ENCODE measurements around the gene CA9. TPM values are rescaled to one million over a fixed set of nuclear protein-coding genes. Genes with fewer than 3 reads are reported as not detected.

Gene CA9
- total RNA-seq (2014; rRNA removed; shearing (Covaris generic)): 23.5 and 29.2 TPM in 2 replicates

GRCh38 chr9:35673132-35674024, at the start of gene CA9:
CA9 (plus strand) TSS chr9:35673928; CDS start chr9:35673960, 32 bp downstream.

GRCh38 chr9:35650341-35651158, 23.2 kb upstream of the CA9 start, which contains the start of gene SIT1:
SIT1 (minus strand) TSS chr9:35650931; CDS start chr9:35650853, 78 bp downstream.

DNA sequence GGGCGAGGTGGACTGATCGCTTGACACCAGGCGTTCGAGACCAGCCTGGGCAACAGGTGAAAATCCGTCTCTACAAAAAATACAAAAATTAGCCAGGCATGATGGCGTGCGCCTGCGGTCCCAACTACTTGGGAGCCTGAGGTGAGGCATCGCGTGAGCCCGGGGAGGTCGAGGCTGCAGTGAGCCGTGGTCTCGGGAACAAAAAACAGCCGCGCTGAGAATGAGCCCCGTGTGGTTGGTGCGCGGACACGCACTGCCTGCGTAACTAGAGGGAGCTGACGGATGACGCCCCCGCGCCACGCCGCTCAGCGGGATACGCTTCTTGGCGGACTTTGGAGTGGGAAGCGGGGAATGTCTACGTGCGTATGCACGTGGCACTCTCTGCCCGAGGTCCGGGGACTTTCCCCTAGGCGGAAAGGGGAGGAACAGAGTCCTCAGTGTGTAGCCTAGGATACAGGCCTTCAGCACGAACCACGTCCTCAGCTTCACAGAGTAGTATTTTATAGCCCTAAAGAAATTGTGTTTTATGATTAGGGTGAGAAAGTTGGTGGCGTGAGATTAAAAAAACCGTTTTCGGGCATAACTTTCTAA, 16.1 kb upstream of the CA9 start, which contains the start of gene RMRP:
RMRP (minus strand) TSS at position 474 of the 591 bp plus-strand sequence.

DNA sequence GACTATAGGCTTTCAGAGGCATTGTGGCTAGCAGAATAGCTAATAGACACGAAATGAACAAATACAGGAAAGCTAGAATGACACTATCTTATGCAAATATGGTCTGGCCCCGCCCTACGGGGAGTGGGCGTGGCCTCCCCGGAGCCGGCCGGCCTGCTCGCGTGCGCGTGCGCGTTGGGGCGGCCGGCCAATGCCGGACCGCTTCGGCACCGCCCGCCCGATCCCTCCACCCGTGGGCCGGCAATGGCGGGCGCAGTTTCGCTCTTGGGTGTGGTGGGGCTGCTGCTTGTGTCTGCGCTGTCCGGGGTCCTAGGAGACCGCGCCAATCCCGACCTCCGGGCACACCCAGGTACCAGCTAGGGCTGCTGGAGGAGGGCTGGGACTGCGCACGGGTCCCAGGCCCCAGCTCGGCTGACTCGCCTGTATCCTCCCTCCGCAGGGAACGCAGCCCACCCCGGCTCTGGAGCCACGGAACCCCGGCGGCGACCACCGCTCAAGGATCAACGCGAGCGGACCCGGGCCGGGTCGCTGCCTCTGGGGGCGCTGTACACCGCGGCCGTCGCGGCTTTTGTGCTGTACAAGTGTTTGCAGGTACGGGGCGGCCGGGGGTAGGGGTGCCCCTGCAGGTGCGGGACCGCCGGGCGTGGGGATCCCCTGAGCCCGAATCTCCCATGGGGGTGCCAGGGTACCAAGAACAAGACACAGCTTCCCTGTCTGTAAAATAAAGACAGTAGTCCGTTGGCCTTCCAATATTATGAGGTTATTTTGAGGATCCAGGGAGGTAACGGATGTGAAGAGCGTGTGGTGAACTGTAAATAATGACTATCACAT, 15.4 kb upstream of the CA9 start, which contains the start of gene CCDC107:
CCDC107 (plus strand) TSS at position 156 of the 831 bp plus-strand sequence; CDS start at position 244, 88 bp downstream.

DNA sequence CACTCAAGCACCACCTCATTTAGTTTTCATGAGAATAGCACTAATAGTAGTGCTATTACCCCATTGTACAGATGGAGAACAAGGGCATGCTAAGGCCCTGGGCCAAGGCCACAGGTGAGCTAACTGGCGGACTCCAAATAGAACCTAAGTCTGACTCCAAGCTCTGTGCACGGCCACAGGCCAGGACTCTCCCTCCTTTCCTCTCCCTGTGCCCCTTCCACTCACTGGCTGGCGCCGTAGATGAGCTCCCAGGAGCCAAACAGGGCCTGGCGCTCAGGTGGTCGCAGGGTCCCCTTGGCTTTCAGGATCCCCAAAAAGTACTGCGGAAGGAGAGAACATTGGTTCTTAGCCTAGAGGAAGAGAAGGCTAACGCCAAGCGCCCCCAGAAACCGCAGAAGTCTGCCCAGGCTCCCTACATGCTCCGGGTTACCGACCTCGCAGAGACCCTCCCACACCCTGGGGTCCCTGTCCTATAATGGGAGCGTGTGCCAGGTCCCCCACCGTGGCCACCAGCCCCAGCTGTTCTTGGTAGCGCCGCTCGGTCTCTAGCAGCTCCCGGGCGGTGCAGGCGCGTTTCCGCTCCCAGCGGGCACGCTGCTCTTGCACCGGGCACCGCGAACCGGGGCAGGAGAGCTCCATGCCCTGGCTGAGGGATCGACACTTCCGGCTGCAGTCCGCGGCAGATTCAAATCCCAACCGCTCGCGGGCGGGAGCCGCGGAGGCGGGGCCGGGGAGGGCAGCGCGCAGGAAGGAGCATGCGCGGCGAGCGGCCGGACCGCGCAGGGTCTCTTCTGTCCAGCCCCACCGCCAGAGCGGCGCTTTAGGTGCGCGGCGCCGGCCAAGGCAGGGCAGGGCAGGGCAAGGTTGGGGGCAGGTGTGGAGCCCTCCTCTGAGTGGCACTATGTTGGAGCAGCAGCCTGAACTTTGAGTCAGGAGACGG, 8.9 kb upstream of the CA9 start, which contains the start of gene ARHGEF39:
ARHGEF39 (minus strand) TSS at position 665 of the 940 bp plus-strand sequence; CDS start at position 639, 26 bp downstream.

DNA sequence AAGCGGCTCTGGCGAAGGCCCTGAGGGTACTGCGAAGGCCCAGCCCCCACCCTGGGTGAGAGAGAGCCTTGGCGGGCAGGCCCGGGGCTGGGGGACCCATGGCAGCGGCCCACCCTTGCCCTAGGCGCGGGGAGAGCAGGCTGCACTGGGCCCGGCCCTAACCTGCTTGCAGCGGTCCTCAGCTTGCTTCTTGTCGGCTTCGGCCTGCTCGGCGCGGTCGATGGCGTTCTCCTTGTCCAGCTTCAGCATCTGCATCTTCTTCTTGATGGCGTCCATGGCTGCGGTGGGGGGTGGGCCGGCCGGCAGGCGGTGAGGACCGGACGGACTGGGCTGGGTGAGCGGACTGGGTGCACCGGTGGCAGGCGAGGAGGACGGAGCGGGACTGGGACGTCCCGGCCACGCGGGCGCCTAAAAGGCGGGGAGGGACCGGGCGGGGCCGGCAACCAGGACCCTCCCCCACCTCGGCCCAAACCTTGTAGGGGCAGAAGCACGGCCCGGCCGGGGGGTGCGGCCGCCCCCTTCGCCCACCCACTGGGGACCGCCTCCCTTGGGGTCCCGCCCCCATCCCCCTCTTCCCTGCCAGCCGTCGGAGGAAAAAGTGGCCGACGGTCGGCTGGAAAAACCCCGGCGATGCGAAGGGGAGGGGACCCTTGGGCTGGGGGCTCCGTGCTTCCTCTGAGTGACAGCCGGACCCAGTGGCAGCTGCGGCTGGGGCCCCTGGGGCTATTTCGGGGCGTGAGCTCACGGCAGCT, 16.0 kb downstream of the CA9 start, which contains the start of gene TPM2:
TPM2 (minus strand) TSS at position 384 of the 752 bp plus-strand sequence; CDS start at position 276, 108 bp downstream.

Small RNA genes within 50 kb of the gene (small RNA-seq; reads per million reads assigned to genes)
- gene RMRP (not detected), gene RN7SL22P (not detected)

Other genes with a start within 250 kb of the CA9 start
- gene RUSC2, start 183.8 kb upstream of the CA9 start, total RNA-seq (2014; rRNA removed; shearing (Covaris generic)): 17.2 and 18.5 TPM in 2 replicates
- gene TESK1, start 68.7 kb upstream of the CA9 start, total RNA-seq (2014; rRNA removed; shearing (Covaris generic)): 8.5 and 8.9 TPM in 2 replicates
- 1.3 TPM in 1 of 2 replicates, not detected in the other for gene CD72, start 55.5 kb upstream of the CA9 start, total RNA-seq (2014; rRNA removed; shearing (Covaris generic))
- gene SIT1, start 23.0 kb upstream of the CA9 start, total RNA-seq (2014; rRNA removed; shearing (Covaris generic)): not detected in 2 replicates
- 24,429 and 35,489 TPM in 2 replicates for gene RMRP, start 15.9 kb upstream of the CA9 start, total RNA-seq (2014; rRNA removed; shearing (Covaris generic))
- 10.5 and 14.1 TPM in 2 replicates for gene CCDC107, start 15.6 kb upstream of the CA9 start, total RNA-seq (2014; rRNA removed; shearing (Covaris generic))
- gene ARHGEF39, start 8.7 kb upstream of the CA9 start, total RNA-seq (2014; rRNA removed; shearing (Covaris generic)): 5.9 and 6.6 TPM in 2 replicates
- 435 and 454 TPM in 2 replicates for gene TPM2, start 16.0 kb downstream of the CA9 start, total RNA-seq (2014; rRNA removed; shearing (Covaris generic))
- 168 and 176 TPM in 2 replicates for gene TLN1, start 58.3 kb downstream of the CA9 start, total RNA-seq (2014; rRNA removed; shearing (Covaris generic))
- 37.5 and 41.9 TPM in 2 replicates for gene CREB3, start 58.7 kb downstream of the CA9 start, total RNA-seq (2014; rRNA removed; shearing (Covaris generic))
- gene GBA2, start 75.3 kb downstream of the CA9 start, total RNA-seq (2014; rRNA removed; shearing (Covaris generic)): 49.6 and 50.5 TPM in 2 replicates
- 20.3 and 20.9 TPM in 2 replicates for gene RGP1, start 75.4 kb downstream of the CA9 start, total RNA-seq (2014; rRNA removed; shearing (Covaris generic))
- gene MSMP, start 80.3 kb downstream of the CA9 start, total RNA-seq (2014; rRNA removed; shearing (Covaris generic)): not detected in 2 replicates
- 2.0 and 5.1 TPM in 2 replicates for gene NPR2, start 117.7 kb downstream of the CA9 start, total RNA-seq (2014; rRNA removed; shearing (Covaris generic))
- 1.2 and 3.7 TPM in 2 replicates for gene SPAG8, start 138.3 kb downstream of the CA9 start, total RNA-seq (2014; rRNA removed; shearing (Covaris generic))
- 95.7 and 102 TPM in 2 replicates for gene HINT2, start 141.1 kb downstream of the CA9 start, total RNA-seq (2014; rRNA removed; shearing (Covaris generic))
- gene FAM221B, start 154.8 kb downstream of the CA9 start, total RNA-seq (2014; rRNA removed; shearing (Covaris generic)): not detected in 2 replicates
- gene TMEM8B, start 155.3 kb downstream of the CA9 start, total RNA-seq (2014; rRNA removed; shearing (Covaris generic)): 1.5 and 1.7 TPM in 2 replicates
- not detected in 2 replicates for gene OR13J1, start 196.5 kb downstream of the CA9 start, total RNA-seq (2014; rRNA removed; shearing (Covaris generic))
- gene HRCT1, start 232.3 kb downstream of the CA9 start, total RNA-seq (2014; rRNA removed; shearing (Covaris generic)): 7.3 and 10.7 TPM in 2 replicates
- 0.60 TPM in 1 of 2 replicates, not detected in the other for gene SPAAR, start 235.6 kb downstream of the CA9 start, total RNA-seq (2014; rRNA removed; shearing (Covaris generic))

Data from A375 (cell line).